HG03432 (cell line): ENCODE data around the gene CDH6.

Experiments
- ATAC-seq: cut with Tn5 transposase; IDR thresholded peaks from one replicate; pipeline ENCODE4 v1.9.1; 2021; ENCODE audit warnings: mild to moderate bottlenecking, moderate library complexity; ENCODE audit not compliant: unreplicated experiment

Gene CDH6

GRCh38 chr5:31196309-31196708, 2.8 kb downstream of the CDH6 start:
- no peak for ATAC-seq

- no peak for ATAC-seq
Measured at GRCh38 chr5:31197183-31197582, 3.7 kb downstream of the CDH6 start.

GRCh38 chr5:31204958-31205357, 11.5 kb downstream of the CDH6 start:
- no peak for ATAC-seq

- no peak for ATAC-seq
Measured at GRCh38 chr5:31208043-31208442, 14.6 kb downstream of the CDH6 start.

- no peak for ATAC-seq
Measured at GRCh38 chr5:31209334-31209733, 15.8 kb downstream of the CDH6 start.

- ATAC-seq: no peak
Measured at GRCh38 chr5:31211098-31211497, 17.6 kb downstream of the CDH6 start.

- no peak for ATAC-seq
Measured at GRCh38 chr5:31213257-31213656, 19.8 kb downstream of the CDH6 start.

GRCh38 chr5:31213705-31214121, 20.2 kb downstream of the CDH6 start:
- ATAC-seq: no peak

GRCh38 chr5:31214229-31214628, 20.7 kb downstream of the CDH6 start:
- ATAC-seq: no peak

GRCh38 chr5:31215236-31215635, 21.8 kb downstream of the CDH6 start:
- no peak for ATAC-seq

- ATAC-seq: no peak
Measured at GRCh38 chr5:31217446-31217845, 24.0 kb downstream of the CDH6 start.

GRCh38 chr5:31218978-31219377, 25.5 kb downstream of the CDH6 start:
- ATAC-seq: no peak

- ATAC-seq: no peak
Measured at GRCh38 chr5:31221001-31221400, 27.5 kb downstream of the CDH6 start.

- no peak for ATAC-seq
Measured at GRCh38 chr5:31225118-31225517, 31.6 kb downstream of the CDH6 start.

- ATAC-seq: no peak
Measured at GRCh38 chr5:31225613-31226012, 32.1 kb downstream of the CDH6 start.

- ATAC-seq: no peak
Measured at GRCh38 chr5:31226651-31227050, 33.2 kb downstream of the CDH6 start.

- ATAC-seq: no peak
Measured at GRCh38 chr5:31229266-31229665, 35.8 kb downstream of the CDH6 start.

- no peak for ATAC-seq
Measured at GRCh38 chr5:31231177-31231838, 37.8 kb downstream of the CDH6 start.

- peak; percentile 85 for ATAC-seq
Measured at GRCh38 chr5:31232273-31232888, 38.9 kb downstream of the CDH6 start.

- ATAC-seq: no peak
Measured at GRCh38 chr5:31235381-31235780, 41.9 kb downstream of the CDH6 start.

- no peak for ATAC-seq
Measured at GRCh38 chr5:31236339-31236738, 42.9 kb downstream of the CDH6 start.

GRCh38 chr5:31237174-31237573, 43.7 kb downstream of the CDH6 start:
- ATAC-seq: no peak

- no peak for ATAC-seq
Measured at GRCh38 chr5:31238497-31238896, 45.0 kb downstream of the CDH6 start.
